GM06990 (cell line): ENCODE results near the gene TPR.

Experiments used
- DNase-seq: peaks from one replicate; pipeline ENCODE4 v3.0.0-alpha.2; 2011; ENCODE audit not compliant: insufficient read length; ENCODE audit errors: extremely low read depth
- H3K27me3 ChIP-seq: replicated peaks from 2 replicates; pipeline ENCODE4 v1.6.0; 2011; ENCODE audit warnings: low read length; ENCODE audit not compliant: control insufficient read depth, insufficient read depth
- H3K36me3 ChIP-seq: 2 replicates; pipeline ENCODE4 v1.5.1; 2011; ENCODE audit warnings: low read length; ENCODE audit not compliant: control insufficient read depth, insufficient read depth
- H3K4me3 ChIP-seq: replicated peaks from 2 replicates; pipeline ENCODE4 v1.5.1; 2011; ENCODE audit warnings: low read depth, mild to moderate bottlenecking, control low read depth, low read length
- TF ChIP-seq, protein P1 (sequence below): IDR thresholded peaks from 2 replicates; pipeline ENCODE4 v1.5.1; 2011; ENCODE audit warnings: low read length, control low read depth, mild to moderate bottlenecking, inconsistent platforms; ENCODE audit not compliant: insufficient read depth, poor library complexity, severe bottlenecking

The TPR gene

DNA sequence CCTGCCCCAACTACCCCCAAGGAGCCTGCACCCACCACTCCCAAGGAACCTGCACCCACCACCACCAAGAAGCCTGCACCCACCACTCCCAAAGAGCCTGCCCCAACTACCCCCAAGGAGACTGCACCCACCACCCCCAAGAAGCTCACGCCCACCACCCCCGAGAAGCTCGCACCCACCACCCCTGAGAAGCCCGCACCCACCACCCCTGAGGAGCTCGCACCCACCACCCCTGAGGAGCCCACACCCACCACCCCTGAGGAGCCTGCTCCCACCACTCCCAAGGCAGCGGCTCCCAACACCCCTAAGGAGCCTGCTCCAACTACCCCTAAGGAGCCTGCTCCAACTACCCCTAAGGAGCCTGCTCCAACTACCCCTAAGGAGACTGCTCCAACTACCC, 67.6 kb downstream of the TPR start:
- H3K36me3 ChIP-seq, result no peaks in the 10 kb centered on the region; the same call in 1 of the 2 replicates
- H3K4me3 ChIP-seq, result no peak overlapping the region
- DNase-seq, result no peak
- TF ChIP-seq, protein P1, sequence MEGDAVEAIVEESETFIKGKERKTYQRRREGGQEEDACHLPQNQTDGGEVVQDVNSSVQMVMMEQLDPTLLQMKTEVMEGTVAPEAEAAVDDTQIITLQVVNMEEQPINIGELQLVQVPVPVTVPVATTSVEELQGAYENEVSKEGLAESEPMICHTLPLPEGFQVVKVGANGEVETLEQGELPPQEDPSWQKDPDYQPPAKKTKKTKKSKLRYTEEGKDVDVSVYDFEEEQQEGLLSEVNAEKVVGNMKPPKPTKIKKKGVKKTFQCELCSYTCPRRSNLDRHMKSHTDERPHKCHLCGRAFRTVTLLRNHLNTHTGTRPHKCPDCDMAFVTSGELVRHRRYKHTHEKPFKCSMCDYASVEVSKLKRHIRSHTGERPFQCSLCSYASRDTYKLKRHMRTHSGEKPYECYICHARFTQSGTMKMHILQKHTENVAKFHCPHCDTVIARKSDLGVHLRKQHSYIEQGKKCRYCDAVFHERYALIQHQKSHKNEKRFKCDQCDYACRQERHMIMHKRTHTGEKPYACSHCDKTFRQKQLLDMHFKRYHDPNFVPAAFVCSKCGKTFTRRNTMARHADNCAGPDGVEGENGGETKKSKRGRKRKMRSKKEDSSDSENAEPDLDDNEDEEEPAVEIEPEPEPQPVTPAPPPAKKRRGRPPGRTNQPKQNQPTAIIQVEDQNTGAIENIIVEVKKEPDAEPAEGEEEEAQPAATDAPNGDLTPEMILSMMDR, result no peak
- H3K27me3 ChIP-seq, result no peaks in the 10 kb centered on the region

DNA sequence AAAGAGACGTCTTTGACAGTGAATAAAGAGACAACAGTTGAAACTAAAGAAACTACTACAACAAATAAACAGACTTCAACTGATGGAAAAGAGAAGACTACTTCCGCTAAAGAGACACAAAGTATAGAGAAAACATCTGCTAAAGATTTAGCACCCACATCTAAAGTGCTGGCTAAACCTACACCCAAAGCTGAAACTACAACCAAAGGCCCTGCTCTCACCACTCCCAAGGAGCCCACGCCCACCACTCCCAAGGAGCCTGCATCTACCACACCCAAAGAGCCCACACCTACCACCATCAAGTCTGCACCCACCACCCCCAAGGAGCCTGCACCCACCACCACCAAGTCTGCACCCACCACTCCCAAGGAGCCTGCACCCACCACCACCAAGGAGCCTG, 68.5 kb downstream of the TPR start:
- H3K4me3 ChIP-seq, result no peak overlapping the region
- DNase-seq, result no peak
- TF ChIP-seq, protein P1, result no peak
- H3K27me3 ChIP-seq, result no peaks in the 10 kb centered on the region
- H3K36me3 ChIP-seq, result no peaks in the 10 kb centered on the region

DNA sequence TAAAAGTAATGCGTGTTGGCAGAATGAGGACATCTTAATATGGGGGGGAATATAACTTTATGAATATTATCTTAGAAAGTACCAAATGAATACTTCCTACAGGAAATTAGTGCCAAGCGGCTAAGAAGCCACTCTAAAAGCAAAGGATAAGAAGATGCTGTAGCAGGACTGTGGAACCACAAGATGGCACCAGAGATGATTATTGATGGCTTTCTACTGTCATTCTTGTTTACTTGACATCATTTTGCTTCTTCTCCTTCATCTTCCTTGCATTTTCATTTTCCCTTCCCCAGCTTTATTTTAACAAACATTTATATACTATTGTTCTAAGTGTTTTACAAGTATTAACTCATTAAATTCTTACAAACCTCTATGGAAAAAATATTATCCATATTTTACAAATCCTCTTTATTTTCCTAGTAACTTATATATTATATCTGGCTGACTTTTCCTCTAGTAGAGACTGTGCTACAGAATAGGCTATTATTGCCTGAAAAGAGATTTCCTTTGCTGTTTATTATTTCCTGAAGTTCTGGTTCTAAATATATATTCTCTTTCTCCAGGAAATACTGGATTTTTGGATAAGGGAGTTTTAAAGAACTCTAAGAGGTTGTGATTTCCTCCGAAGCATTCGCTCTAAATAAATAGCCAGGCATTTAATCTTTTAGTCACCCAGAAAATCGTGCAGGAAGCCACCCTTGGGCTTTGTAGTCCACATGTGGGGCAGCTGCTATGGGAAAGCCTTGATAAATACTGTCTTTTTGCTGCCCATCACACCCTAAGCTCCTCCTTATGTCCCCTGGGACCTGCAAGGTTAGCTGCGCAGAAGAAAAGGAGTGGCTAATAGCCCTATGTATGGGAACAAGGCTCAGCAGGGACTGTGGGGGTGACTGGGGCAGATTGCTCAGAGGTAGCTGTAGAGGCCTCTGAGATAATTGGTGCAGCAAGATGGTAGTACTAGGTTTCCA, 69.8 kb downstream of the TPR start:
- Histone ChIP-seq H3K4me3 (no peak overlapping the region), H3K36me3 (no peaks in the 10 kb centered on the region), H3K27me3 (no peaks in the 10 kb centered on the region)
- DNase-seq, result peak; percentile 17
- TF ChIP-seq, protein P1, result peak; percentile 63

DNA sequence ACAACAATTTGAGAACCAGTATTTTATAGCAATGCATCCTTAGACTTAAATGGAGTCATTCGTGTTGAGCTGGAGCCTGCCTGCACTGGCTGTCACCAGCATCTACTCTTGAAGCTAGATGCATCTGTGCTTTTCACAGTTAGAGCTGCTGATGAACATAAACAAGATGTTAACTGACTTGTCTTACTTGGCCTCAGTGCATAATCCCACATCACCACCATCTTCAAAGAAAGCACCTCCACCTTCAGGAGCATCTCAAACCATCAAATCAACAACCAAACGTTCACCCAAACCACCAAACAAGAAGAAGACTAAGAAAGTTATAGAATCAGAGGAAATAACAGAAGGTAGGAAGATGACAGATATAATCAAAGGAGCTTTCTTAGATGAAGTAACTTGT, 71.1 kb downstream of the TPR start:
- DNase-seq, result no peak
- H3K36me3 ChIP-seq, result no peaks in the 10 kb centered on the region
- H3K27me3 ChIP-seq, result no peaks in the 10 kb centered on the region
- TF ChIP-seq, protein P1, result no peak
- no peak overlapping the region for H3K4me3 ChIP-seq

DNA sequence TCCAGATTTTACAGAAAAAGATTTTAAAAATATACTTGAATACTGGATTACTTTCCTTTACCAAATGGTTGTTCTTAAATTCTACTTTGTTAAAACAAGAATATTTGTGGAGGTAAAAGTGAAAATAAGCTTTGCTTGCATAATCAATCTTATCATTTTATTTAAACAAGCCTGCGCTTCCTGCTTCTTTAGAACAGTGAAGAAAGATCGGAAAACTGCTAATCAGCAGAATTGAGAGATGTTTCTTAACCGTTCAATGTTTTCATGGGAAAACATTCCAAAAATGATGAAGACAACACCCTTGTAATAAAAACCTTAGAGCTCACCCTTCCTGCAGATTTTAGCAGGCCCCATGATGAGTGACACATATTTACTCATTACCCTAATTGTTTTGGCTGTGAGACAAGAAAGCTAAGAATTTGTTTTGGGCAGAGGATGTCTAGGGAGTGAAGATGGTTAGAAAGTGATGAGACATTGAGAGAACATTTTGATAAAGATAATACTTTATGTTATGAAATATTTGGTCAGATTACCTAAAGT, 72.6 kb downstream of the TPR start:
- no peak for DNase-seq
- Histone ChIP-seq H3K36me3 (no peaks in the 10 kb centered on the region), H3K4me3 (no peak overlapping the region), H3K27me3 (no peaks in the 10 kb centered on the region)
- TF ChIP-seq, protein P1, result no peak

DNA sequence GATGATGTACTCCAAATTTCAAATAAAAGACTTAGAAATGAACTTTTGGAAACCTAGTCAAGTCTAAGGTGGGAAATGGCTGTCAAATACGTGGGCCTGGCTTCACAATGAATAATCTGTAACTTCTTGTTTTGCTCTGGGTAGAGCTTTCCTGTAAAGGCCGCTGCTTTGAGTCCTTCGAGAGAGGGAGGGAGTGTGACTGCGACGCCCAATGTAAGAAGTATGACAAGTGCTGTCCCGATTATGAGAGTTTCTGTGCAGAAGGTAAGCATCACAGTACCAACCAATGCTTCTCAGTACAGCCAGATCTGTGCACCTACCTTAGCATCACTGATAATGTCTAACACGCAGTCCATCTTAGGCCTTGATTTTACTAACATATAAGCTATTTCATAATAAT, 73.6 kb downstream of the TPR start:
- Histone ChIP-seq H3K27me3 (no peaks in the 10 kb centered on the region), H3K36me3 (no peaks in the 10 kb centered on the region), H3K4me3 (no peak overlapping the region)
- TF ChIP-seq, protein P1, result no peak
- no peak for DNase-seq
